Retinal pigment epithelial cell (primary cell): ENCODE measurements around the gene KIAA1217.

ENCODE experiments used
- DNase-seq: peaks from one replicate; pipeline ENCODE4 v3.0.0-alpha.2; 2010; ENCODE audit warnings: low read depth
- H3K4me3 ChIP-seq: 2 replicates; pipeline ENCODE4 v1.5.1; 2011; ENCODE audit warnings: mild to moderate bottlenecking, low read length, control low read depth, moderate library complexity
- CTCF ChIP-seq: conservative IDR thresholded peaks from 2 replicates; pipeline ENCODE4 v1.5.1; 2011; ENCODE audit warnings: low read depth, low read length, control low read depth, inconsistent platforms

Gene KIAA1217

GRCh38 chr10:24174014-24174413, 34.9 kb upstream of the KIAA1217 start:
- no peak for TF ChIP-seq CTCF
- H3K4me3 ChIP-seq, result no peak overlapping the region
- no peak for DNase-seq

GRCh38 chr10:24176658-24177057, 32.3 kb upstream of the KIAA1217 start:
- TF ChIP-seq CTCF, result no peak
- no peak overlapping the region for H3K4me3 ChIP-seq
- no peak for DNase-seq

GRCh38 chr10:24177636-24178035, 31.3 kb upstream of the KIAA1217 start:
- DNase-seq, result no peak
- no peak overlapping the region for H3K4me3 ChIP-seq
- TF ChIP-seq CTCF, result no peak

- TF ChIP-seq CTCF, result no peak
- no peak overlapping the region for H3K4me3 ChIP-seq
- no peak for DNase-seq
These were observed 28.0 kb upstream of the KIAA1217 start for GRCh38 chr10:24180891-24181290.

GRCh38 chr10:24184455-24184854, 24.5 kb upstream of the KIAA1217 start:
- no peak for TF ChIP-seq CTCF
- no peak overlapping the region for H3K4me3 ChIP-seq

GRCh38 chr10:24193330-24193729, 15.6 kb upstream of the KIAA1217 start:
- no peak overlapping the region for H3K4me3 ChIP-seq
- no peak for TF ChIP-seq CTCF
- no peak for DNase-seq

More at GRCh38 chr10:24184455-24184854, 24.5 kb upstream of the KIAA1217 start:
- DNase-seq, result no peak

GRCh38 chr10:24197263-24197662, 11.7 kb upstream of the KIAA1217 start:
- no peak for DNase-seq
- no peak for TF ChIP-seq CTCF
- H3K4me3 ChIP-seq, result no peak overlapping the region
